GM18867 (cell line): ENCODE results near the gene EML1.

ENCODE experiments used
- ATAC-seq: cut with Tn5 transposase; IDR thresholded peaks from one replicate; pipeline ENCODE4 v1.9.1; 2021; ENCODE audit warnings: mild to moderate bottlenecking, moderate library complexity; ENCODE audit not compliant: unreplicated experiment

Gene EML1

GRCh38 chr14:99821519-99822508 is 28.6 kb downstream of the EML1 start:
- ATAC-seq, result no peak

DNA sequence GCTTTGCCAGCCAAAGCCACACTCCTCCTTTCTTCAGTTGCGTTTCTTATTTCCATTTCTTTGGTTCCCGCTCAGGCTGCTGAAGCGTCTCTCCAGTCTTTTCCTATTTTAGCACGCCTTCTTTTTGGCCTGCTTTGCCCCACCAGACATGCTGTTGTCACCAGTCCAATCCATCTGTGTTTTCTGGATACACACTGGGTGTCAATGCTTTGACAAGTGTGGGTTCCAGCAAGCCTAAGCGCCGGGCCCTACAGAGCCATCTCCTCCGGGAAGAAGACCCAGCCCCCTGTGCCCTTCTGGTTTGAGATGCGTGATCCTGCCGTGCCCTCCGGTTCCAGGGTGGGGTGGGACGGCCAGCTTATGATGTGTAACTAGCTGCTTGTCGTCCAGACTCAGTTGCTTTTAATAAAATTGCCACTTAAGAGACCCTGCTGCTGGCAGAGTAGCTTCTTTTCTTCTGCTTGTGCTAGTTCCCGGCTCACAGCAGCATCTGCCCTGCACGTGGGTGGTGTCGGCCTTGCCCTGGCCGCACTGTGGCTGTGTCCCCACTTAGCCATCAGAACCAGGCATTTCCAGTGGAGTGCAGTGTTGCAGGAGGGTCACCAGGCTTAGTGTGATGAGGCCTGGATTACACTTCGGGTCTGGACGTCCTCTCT is 29.7 kb downstream of the EML1 start:
- no peak for ATAC-seq

- no peak for ATAC-seq
These were observed 31.6 kb downstream of the EML1 start for GRCh38 chr14:99824776-99825175.

- ATAC-seq, result no peak
These were observed 36.2 kb downstream of the EML1 start for GRCh38 chr14:99829450-99829849.

DNA sequence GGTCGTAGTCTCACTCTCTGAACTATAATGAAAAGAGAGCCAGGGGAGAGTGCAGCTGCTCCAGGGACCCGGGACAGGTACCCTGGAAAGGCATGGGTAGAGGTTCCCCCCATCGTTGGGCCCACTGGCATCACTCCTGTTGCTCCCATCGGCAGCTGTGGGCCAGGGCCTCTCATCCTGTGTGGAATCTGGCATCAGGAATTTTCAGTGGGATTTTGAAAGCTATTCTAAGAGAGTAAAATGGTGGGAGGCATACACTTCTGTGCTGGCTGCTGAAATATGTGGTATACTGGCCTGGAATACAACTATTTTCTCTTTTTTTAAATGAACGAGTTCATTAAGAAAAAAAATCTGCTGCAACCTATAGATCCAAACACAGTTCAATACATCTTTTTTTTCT is 38.1 kb downstream of the EML1 start:
- no peak for ATAC-seq

- no peak for ATAC-seq
These were observed 38.9 kb downstream of the EML1 start for GRCh38 chr14:99831903-99832685.

DNA sequence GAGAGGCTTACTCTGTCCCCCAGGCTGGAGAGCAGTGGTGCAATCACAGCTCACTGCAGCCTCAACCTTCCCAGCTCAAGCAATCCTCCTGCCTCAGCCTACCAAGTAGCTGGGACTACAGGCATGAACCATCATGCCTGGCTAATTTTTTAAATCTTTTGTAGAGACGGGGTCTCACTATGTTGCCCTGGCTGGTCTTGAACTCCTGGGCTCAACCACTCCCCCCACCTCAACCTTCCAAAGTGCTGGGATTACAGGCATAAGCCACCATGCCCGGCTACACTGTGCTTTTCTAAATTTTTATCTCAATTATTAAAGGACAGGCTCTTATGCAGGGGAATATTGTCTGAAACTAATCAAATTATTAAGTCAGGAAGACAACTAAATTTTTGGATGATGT is 44.6 kb downstream of the EML1 start:
- no peak for ATAC-seq

- no peak for ATAC-seq
These were observed 45.5 kb downstream of the EML1 start for GRCh38 chr14:99838639-99839134.

- no peak for ATAC-seq
These were observed 46.5 kb downstream of the EML1 start for GRCh38 chr14:99839696-99840095.

DNA sequence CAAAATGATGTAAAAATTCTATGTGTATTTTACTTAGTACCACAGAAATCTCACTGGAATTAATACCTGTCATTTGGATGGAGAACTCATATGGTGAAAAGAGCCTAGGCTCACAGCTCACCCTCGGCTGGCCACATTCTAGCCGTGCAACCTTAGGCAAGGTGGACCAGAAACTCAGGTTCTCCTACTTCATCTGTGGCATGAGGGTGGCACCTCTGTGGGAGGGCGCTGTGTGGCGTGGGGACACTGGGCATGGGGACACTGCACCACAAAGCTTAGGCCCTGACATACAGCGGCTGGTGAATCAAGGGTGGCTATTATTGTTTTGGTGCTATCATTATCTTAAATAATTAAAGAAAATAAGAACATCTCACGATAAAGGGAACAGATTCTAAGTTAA is 47.1 kb downstream of the EML1 start:
- no peak for ATAC-seq

GRCh38 chr14:99840774-99841305 is 47.6 kb downstream of the EML1 start:
- ATAC-seq, result no peak

GRCh38 chr14:99841436-99842071 is 48.3 kb downstream of the EML1 start:
- ATAC-seq, result no peak

- ATAC-seq, result no peak
These were observed 48.9 kb downstream of the EML1 start for GRCh38 chr14:99842141-99842540.

GRCh38 chr14:99846808-99847207 is 53.6 kb downstream of the EML1 start:
- no peak for ATAC-seq

GRCh38 chr14:99850709-99851108 is 57.5 kb downstream of the EML1 start:
- ATAC-seq, result no peak

DNA sequence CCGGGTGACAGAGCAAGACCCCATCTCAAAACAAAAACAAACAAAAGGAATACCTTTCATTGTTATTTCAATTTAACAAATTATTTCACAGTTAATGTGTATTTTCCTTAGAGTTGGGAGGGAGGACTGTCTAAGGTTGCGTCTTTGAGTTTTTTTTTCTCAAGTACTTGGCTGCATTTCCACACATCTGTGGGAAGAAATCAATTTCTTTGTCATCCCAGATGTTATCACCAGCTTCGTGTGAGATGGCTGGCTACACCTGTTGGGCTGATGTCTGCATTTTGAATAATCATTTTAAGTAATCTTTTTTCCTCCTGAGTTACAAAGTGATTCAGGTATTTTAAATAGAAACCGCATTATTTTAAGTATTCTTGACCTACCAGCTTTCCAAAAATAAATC is 59.4 kb downstream of the EML1 start:
- ATAC-seq, result no peak

- no peak for ATAC-seq
These were observed 60.0 kb downstream of the EML1 start for GRCh38 chr14:99853206-99853605.

GRCh38 chr14:99854831-99855230 is 61.6 kb downstream of the EML1 start:
- no peak for ATAC-seq

- no peak for ATAC-seq
These were observed 62.1 kb downstream of the EML1 start for GRCh38 chr14:99855271-99855670.

GRCh38 chr14:99857551-99857950 is 64.3 kb downstream of the EML1 start:
- ATAC-seq, result no peak
